GM18861 (cell line): ENCODE measurements around the gene ANXA6.

Source experiments
- ATAC-seq: cut with Tn5 transposase; IDR thresholded peaks from one replicate; pipeline ENCODE4 v1.9.1; 2021; ENCODE audit not compliant: unreplicated experiment

Gene ANXA6

GRCh38 chr5:151130922-151131891 lies 26.4 kb downstream of the ANXA6 start:
- no peak for ATAC-seq

DNA sequence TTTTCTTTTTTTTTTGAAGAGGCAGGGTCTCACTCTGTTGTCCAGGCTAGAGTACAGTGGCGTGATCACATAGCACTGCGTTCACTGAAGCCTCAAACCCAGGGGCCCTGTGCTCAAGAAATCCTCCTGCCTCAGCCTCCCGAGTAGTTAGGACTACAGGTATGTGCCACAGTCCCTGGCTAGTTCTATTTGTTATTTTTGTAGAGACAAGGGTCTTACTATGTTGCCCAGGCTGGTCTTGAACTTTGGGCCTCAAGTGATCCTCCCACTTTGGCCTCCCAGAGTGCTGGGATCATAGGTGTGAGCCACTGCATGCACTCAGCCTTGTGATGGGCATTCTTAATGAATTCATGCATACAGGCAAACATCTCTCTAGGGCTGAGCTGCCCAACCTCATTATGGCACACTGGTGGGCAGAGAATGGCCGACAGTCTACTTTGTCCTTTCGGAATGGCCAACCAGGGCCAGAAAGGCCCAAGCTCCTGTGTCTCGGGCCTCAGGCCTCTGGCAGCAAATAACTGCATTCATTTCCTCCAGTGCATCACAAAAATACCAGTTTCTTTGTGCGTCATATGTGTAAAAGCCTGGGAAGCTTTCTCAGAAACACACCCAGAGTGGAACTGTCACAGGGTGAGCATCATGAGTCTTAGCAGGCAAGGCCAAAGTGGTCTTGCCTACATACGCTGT lies 27.2 kb downstream of the ANXA6 start:
- ATAC-seq: no peak

DNA sequence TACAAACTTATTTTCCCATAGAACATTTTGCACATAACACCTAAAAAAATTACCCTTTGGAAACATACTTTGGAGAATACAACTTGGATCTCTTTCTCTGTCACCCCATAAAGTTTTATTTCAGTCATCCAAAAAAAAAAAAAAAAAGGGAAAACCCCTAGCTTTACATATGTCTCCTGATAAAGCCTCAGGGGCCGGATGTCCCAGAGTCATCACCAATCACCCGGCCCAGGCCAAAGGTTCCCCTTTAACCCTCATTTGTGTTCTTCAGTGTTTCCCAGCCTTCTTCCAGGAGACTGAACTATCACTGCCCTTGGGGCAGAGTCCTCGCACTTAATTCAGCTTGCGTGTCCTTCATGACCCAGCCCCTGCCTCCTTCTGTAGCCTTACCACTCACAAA lies 28.8 kb downstream of the ANXA6 start:
- no peak for ATAC-seq

DNA sequence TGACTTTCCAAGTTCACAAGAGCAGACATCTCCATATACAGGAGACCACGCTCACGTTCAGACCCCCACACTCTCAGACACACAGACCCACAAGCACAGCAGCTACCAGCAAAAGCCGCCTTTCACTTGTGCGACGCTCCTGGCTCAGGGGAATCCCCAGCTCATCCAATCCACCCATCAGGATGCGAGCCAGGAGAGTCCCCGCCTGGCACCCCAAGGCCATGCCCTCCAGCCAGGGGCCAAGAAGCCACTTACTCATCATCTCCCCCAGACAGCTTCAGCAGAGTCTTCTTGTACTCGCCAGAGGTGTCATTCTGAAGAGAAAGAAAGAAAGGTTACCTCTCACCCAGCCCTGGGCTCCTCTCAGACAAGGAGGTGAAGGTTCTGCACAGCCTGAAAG lies 29.7 kb downstream of the ANXA6 start:
- no peak for ATAC-seq

- ATAC-seq: peak; percentile 31
Measured at GRCh38 chr5:151126199-151126645, 31.4 kb downstream of the ANXA6 start.

DNA sequence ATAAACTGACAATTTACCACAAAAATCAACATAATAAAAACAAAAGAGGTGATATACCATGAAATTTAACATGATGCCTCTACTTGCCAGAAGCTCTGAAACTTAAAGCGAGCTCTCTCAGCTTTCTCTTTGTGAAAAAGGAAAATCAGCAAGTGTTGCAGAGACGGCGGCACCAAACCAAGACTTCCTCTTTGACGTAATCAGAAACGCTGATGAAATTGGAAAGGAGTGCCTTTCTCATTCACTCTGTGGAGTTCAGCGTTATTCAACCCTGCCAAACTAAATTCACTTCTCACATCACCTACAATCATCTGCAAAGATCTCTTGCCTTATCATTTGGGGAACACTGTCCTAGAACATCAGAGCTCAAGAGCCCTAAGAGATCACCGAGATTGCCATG lies 32.2 kb downstream of the ANXA6 start:
- no peak for ATAC-seq

GRCh38 chr5:151123897-151124751 lies 33.5 kb downstream of the ANXA6 start:
- peak; percentile 80 for ATAC-seq

DNA sequence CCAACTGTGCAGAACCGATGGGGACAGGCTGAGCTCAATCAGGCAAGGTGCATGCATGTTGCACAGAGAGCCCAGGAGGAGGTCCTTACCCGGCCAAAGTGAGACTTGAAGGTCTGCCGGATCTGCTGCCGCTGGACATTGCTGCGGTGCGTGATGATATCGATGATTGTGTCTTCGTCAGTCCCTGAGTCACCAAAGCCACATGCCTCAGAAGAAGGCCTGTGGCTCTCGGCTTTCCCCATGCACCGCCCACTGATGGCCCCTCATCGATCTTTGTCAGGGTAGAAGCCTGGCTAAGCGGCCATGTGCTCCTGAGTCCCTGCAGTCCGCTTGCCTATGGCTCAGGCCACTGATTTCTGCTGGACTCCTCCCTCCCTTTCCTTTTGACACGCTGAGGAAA lies 34.8 kb downstream of the ANXA6 start:
- ATAC-seq: no peak

- no peak for ATAC-seq
Measured at GRCh38 chr5:151121665-151122064, 35.9 kb downstream of the ANXA6 start.

GRCh38 chr5:151121095-151121494 lies 36.5 kb downstream of the ANXA6 start:
- no peak for ATAC-seq

DNA sequence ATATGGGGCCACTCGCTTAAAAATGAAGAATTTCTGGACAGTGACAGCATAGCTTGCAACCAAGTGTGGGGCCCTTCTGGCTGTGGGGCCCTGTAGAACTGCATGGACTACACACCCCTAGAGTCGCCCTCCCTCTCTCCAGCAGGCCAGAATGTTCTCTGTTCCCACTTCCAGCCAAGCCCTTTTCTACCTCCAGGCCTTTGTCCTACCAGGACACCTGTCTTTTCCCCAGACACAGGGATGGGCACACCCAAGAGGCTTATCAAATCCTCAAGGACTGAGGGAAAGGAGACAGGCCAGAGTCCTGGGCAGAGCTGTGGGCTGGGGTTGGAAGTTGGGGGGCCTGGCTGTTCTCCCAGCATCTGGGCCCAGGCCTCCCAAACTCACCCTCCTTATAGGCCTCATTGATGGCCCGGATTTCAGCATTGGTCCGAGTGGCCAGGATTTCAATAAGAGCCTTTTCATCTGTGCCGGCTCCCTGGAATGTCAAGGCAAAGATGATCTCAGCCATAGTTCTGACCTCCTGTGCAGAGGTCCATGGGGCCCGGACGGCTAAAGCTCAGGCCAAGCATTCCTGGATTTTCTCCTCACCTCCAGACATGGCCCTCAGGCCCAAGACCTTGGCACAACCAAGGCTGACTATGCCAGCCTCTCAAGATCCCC lies 38.5 kb downstream of the ANXA6 start:
- ATAC-seq: no peak

- ATAC-seq: no peak
Measured at GRCh38 chr5:151115272-151115905, 42.2 kb downstream of the ANXA6 start.

DNA sequence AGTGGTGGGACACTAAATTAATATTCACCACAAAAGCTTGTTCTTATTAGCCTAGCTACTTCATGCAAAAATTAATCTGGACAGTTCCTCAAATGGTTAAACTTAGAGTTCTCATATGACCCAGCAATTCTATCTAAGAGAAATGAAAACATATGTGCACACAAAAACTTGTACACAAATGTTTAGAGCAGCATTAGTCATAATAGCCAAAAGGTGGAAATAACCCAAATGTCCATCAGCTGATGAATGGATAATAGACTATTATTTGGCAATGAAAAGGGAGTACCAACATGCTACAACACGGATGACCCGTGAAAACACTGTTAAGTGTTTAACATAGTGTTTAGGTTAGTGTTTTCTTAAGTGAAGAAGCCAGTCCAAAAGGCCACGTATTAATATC lies 43.9 kb downstream of the ANXA6 start:
- peak; percentile 38 for ATAC-seq

- ATAC-seq: peak; percentile 37
Measured at GRCh38 chr5:151110992-151111391, 46.6 kb downstream of the ANXA6 start.

DNA sequence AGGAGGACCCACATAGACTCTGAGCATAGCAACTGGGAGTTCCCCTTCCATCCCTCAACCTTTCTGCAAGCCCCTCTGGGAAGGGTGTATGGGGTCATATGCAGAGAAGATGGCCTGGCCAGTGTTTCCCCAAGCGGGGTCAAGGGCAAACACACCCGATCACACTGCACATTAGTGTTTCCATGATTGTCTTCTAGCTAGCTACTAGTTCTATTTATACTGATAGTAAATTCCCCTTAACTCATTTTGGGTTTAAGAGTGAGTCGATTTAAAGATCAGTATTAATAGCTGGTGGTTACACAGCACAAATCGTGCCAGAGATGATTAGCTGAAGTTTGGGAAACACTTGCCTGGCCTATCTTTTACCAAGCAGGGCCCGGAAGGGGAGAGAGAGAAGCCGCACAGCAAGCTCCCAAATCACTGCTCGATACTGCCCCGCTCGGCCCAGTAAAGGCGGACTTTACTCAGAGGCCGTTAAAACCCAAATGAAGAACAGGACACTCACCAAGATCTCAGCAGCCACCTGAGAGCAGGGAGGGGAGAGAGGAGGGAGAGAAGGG lies 47.4 kb downstream of the ANXA6 start:
- ATAC-seq: no peak

GRCh38 chr5:151108566-151108965 lies 49.0 kb downstream of the ANXA6 start:
- no peak for ATAC-seq

GRCh38 chr5:151107738-151108520 lies 49.6 kb downstream of the ANXA6 start:
- no peak for ATAC-seq

GRCh38 chr5:151107084-151107483 lies 50.5 kb downstream of the ANXA6 start:
- no peak for ATAC-seq

DNA sequence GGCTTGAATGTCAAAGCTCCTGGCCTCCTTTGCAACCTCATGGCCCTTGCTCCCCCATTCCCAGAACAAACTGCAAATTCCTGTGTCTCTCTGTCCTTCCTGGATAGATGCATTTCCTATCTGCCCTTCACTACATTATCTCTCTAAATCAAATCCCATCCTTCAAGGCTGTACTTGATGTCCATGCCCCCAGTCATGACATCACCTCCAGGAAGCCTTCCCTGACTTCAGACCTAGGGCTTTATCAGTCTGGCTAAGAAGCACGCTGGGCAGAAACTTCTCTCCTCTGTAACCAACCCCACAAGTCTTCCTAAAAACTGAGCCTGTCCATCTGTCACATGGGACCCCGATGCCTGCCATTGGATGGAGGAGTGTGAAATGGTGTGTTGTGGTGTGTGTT lies 51.1 kb downstream of the ANXA6 start:
- no peak for ATAC-seq
